Measurements from ENCODE around the gene CLRN3.

CLRN3 gene

GRCh38 chr10:127892743-127893142, at the start of gene CLRN3:
Gene CLRN3, minus strand, starts transcription at chr10:127892941. Its CDS starts 157 bp downstream, at chr10:127892784.
- POLR2A ChIA-PET (ENCODE audit: low non-redundant PET): no interaction called here
- TF ChIP-seq CTCF (conservative IDR thresholded peaks at IDR 0.05; ENCODE audit: low read depth): no peak
- no peak within 1 kb of the TSS for H3K27ac ChIP-seq
- DNase-seq (ENCODE audit: low spot score): no peak
- CTCF ChIA-PET: interaction anchor here (1.6 kb wide), 1 partner anchor 176 kb away, joined by 3 read pairs; no protein-coding TSS in a partner anchor

- POLR2A ChIA-PET (ENCODE audit: low non-redundant PET): no interaction called here
- no peak for TF ChIP-seq CTCF (conservative IDR thresholded peaks at IDR 0.05; ENCODE audit: low read depth)
- H3K27ac ChIP-seq: no peak overlapping the region
- CTCF ChIA-PET: interaction anchor here (0.6 to 0.7 kb wide), 2 partner anchors 136 to 740 kb away, joined by 3 read pairs; no protein-coding TSS in a partner anchor
- DNase-seq (ENCODE audit: low spot score): no peak
Measured at GRCh38 chr10:127940866-127941640, 48.3 kb upstream of the CLRN3 start.

- POLR2A ChIA-PET (ENCODE audit: low non-redundant PET): no interaction called here
- CTCF ChIA-PET: no interaction called here
- H3K27ac ChIP-seq: peak overlapping the region; percentile 44
- DNase-seq (ENCODE audit: low spot score): no peak
- no peak for TF ChIP-seq CTCF (conservative IDR thresholded peaks at IDR 0.05; ENCODE audit: low read depth)
Measured at GRCh38 chr10:127939786-127940330, 47.1 kb upstream of the CLRN3 start.

GRCh38 chr10:127937915-127938463, 45.2 kb upstream of the CLRN3 start:
- peak overlapping the region; percentile 69 for H3K27ac ChIP-seq
- POLR2A ChIA-PET (ENCODE audit: low non-redundant PET): no interaction called here
- no peak for TF ChIP-seq CTCF (conservative IDR thresholded peaks at IDR 0.05; ENCODE audit: low read depth)
- CTCF ChIA-PET: interaction anchor here (1.4 kb wide), 1 partner anchor 74 kb away, joined by 6 read pairs; no protein-coding TSS in a partner anchor
- DNase-seq (ENCODE audit: low spot score): no peak

GRCh38 chr10:127937069-127937468, 44.3 kb upstream of the CLRN3 start:
- TF ChIP-seq CTCF (conservative IDR thresholded peaks at IDR 0.05; ENCODE audit: low read depth): no peak
- ChIA-PET POLR2A (ENCODE audit: low non-redundant PET) (no interaction called here), CTCF (interaction anchor here (3.1 kb wide), 1 partner anchor 74 kb away, joined by 12 read pairs; no protein-coding TSS in a partner anchor)
- DNase-seq (ENCODE audit: low spot score): peak; percentile 39
- H3K27ac ChIP-seq: peak overlapping the region; percentile 69

GRCh38 chr10:127935071-127935561, 42.4 kb upstream of the CLRN3 start:
- TF ChIP-seq CTCF (conservative IDR thresholded peaks at IDR 0.05; ENCODE audit: low read depth): no peak
- POLR2A ChIA-PET (ENCODE audit: low non-redundant PET): no interaction called here
- CTCF ChIA-PET: interaction anchor here (3.1 kb wide), 1 partner anchor 76 kb away, joined by 12 read pairs; no protein-coding TSS in a partner anchor
- DNase-seq (ENCODE audit: low spot score): no peak
- H3K27ac ChIP-seq: 0 out of 2 replicates have a peak overlapping the region, but pooled peaks have one; percentile 3

Measured in RWPE1 (cell line).